Adrenal gland (tissue), 12 donors: ENCODE data around the gene KLHL14. TPM values are rescaled to one million over a fixed set of nuclear protein-coding genes. Genes with fewer than 3 reads are reported as not detected.

Experiments used
- DNase-seq, 7 donors: peaks; one replicate each; pipeline ENCODE4 v3.0.0-alpha.2; 2019 to 2020
- H3K27ac ChIP-seq, 5 donors: fragments of 200-600 bp; sonication (generic) in 4 of 5; 1 replicate in 3 of 5; 2 replicates in 2 of 5; pipeline versions ENCODE4 v1.5.1 to v1.8.0; 2016 to 2020; ENCODE audit warnings: mild to moderate bottlenecking in 1 of 5
- H3K27me3 ChIP-seq: fragments of 200-600 bp; 2 replicates; pipeline ENCODE4 v1.8.0; 2021
- H3K36me3 ChIP-seq, 2 donors: fragments of 200-600 bp; replicated peaks in 1 of 2; 1 replicate in 1 of 2; 2 replicates in 1 of 2; pipeline versions ENCODE4 v1.5.1 to v1.8.0; 2018 to 2022
- H3K4me1 ChIP-seq, 2 donors: fragments of 200-600 bp; replicated peaks in 1 of 2; 1 replicate in 1 of 2; 2 replicates in 1 of 2; pipeline versions ENCODE4 v1.5.1 to v1.8.0; 2018 to 2021
- H3K4me3 ChIP-seq, 4 donors: fragments of 200-600 bp; sonication (generic) in 3 of 4; one replicate each; pipeline ENCODE4 v1.5.1; 2016 to 2018
- H3K9me3 ChIP-seq, 3 donors: fragments of 200-600 bp; sonication (generic) in 1 of 3; replicated peaks in 1 of 3; 1 replicate in 2 of 3; 2 replicates in 1 of 3; pipeline versions ENCODE4 v1.5.1 to v1.8.0; 2016 to 2021
- POLR2A ChIP-seq, 2 donors: fragments of 450-650 bp; IDR thresholded peaks; one replicate each; pipeline ENCODE4 v1.6.1; 2017; ENCODE audit warnings: antibody characterized with exemption in 2 of 2, mild to moderate bottlenecking in 2 of 2, moderate library complexity in 1 of 2
- WGBS, 4 donors: extraction: QIAGEN DNeasy Blood & Tissue Kit in 2 of 4; methylation state at CpG; one replicate each; pipeline versions ENCODE4 v1.1.5 to v1.1.7; 2013 to 2017; 5-methylcytosine and 5-hydroxymethylcytosine counted together
- intact Hi-C, 2 donors: fragments of 100-400 bp; cut with DNase I; formaldehyde crosslinking; loops; one replicate each; pipeline versions ENCODE4 v1.14.1 to v1.15.0; 2022 to 2023
- polyA plus RNA-seq, 3 donors: library from polyadenylated mRNA; stranded (reverse); fragments of 200-250 nt in 2 of 3; fragments of 350-450 nt in 1 of 3; fragmentation: Illumina TruSeq in 1 of 3; extraction: RNeasy Lipid Tissue Mini Kit (QIAGEN cat#74804) in 1 of 3; gene quantifications; one replicate each; pipeline ENCODE4 v1.2.3, GENCODE V29; 2013 to 2014
- total RNA-seq, 9 donors: library from RNA; depleted of rRNA in 4 of 9; stranded (reverse); fragments of >200 nt in 4 of 9; fragments of 120-200 nt in 1 of 9; fragmentation: NEBNext Ultra II Directional in 1 of 9; extraction: Animal tissue kit (Norgen Biotek cat#: 25700) in 1 of 9; gene quantifications; one replicate each; pipeline versions ENCODE4 v1.1.0 to v1.2.4, GENCODE V29; 2013 to 2023
- TF ChIP-seq, protein P1 (sequence below), 6 experiments: fragments of 450-650 bp in 4 of 6; fragments of 200-600 bp in 2 of 6; sonication (generic) in 1 of 6; IDR thresholded peaks; 1 replicate in 5 of 6; 2 replicates in 1 of 6; pipeline versions ENCODE4 v1.5.1 to v1.8.0; 2016 to 2021; ENCODE audit warnings: antibody characterized with exemption in 6 of 6, mild to moderate bottlenecking in 2 of 6, moderate library complexity in 1 of 6
- donor health status: healthy with polysubstance abuse.
- donor health status: Bipolar disorder and iron deficiency.
- donor health status: DM: yes; HTN: yes; CAD: no.
- donor health status: DM: no; HTN: no; CAD: no.
- donor health status: DM: no; HTN: no; CAD: no.
- donor health status: DM: yes; HTN: yes; CAD: no.

KLHL14 gene
- total and polyA plus RNA-seq, 12 donors, result 0.10 to 4.5 (median 0.32) TPM; not detected in 3

DNA sequence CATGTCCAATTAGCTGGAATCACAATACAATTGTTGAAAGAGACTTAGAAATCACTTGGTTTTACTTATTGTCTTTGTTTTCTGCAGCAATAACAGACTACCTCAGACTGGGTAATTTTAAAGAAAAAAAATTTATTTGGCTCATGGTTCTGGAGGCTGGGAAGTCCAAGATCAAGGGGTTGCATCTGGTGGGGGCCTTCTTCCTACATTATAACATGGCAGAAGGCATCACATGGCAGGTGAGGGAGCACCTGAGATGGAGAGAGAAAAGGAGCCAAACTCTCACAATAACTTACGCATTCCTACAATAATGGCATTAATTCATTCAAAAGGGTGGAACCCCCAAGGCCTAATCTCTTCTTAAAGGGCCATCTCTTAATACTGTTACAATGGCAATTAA is 37.5 kb upstream of the KLHL14 start:
- Histone ChIP-seq H3K9me3 (no peaks in the 10 kb centered on the region), H3K27me3 (no peaks in the 10 kb centered on the region), H3K4me1 (no peaks in the 10 kb centered on the region), H3K27ac (no peak overlapping the region), H3K4me3 (no peak overlapping the region), H3K36me3 (no peaks in the 10 kb centered on the region)
- intact Hi-C loops, result no loop called here
- TF ChIP-seq, protein P1, sequence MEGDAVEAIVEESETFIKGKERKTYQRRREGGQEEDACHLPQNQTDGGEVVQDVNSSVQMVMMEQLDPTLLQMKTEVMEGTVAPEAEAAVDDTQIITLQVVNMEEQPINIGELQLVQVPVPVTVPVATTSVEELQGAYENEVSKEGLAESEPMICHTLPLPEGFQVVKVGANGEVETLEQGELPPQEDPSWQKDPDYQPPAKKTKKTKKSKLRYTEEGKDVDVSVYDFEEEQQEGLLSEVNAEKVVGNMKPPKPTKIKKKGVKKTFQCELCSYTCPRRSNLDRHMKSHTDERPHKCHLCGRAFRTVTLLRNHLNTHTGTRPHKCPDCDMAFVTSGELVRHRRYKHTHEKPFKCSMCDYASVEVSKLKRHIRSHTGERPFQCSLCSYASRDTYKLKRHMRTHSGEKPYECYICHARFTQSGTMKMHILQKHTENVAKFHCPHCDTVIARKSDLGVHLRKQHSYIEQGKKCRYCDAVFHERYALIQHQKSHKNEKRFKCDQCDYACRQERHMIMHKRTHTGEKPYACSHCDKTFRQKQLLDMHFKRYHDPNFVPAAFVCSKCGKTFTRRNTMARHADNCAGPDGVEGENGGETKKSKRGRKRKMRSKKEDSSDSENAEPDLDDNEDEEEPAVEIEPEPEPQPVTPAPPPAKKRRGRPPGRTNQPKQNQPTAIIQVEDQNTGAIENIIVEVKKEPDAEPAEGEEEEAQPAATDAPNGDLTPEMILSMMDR (IDR thresholded peaks at IDR 0.05), result no peak
- no peak for TF ChIP-seq POLR2A (IDR thresholded peaks at IDR 0.05)
- no peak for DNase-seq
- WGBS, 4 donors, result 82 to 91% (median 83%) methylated on average over 1 of the region's 1 CpG

DNA sequence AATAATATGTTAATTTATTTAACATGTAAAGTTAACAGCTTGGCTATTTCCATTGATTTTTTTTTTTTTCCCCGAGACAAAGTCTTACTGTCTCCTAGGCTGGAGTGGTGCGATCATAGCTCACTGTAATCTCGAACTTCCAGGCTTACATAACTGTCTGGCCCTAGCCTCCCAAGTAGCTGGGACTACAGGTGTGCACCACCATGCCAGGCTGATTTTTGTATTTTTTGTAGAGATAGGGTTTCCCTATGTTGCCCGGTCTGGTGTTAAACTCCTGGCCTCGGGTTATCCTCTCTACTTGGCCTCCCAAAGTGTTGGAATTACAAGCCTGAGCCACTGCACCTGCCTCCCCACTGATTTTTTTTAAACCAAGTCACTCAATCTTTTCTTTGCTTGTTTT is 32.5 kb upstream of the KLHL14 start:
- WGBS, 4 donors, result 71 to 77% (median 74%) methylated on average over 5 of the region's 5 CpGs
- Histone ChIP-seq H3K4me3 (no peak overlapping the region), H3K9me3 (no peaks in the 10 kb centered on the region), H3K4me1 (no peaks in the 10 kb centered on the region), H3K27ac (no peak overlapping the region), H3K27me3 (no peaks in the 10 kb centered on the region), H3K36me3 (no peaks in the 10 kb centered on the region)
- TF ChIP-seq POLR2A (IDR thresholded peaks at IDR 0.05), result no peak
- TF ChIP-seq, protein P1 (IDR thresholded peaks at IDR 0.05), result no peak
- no peak for DNase-seq
- intact Hi-C loops, result no loop called here

DNA sequence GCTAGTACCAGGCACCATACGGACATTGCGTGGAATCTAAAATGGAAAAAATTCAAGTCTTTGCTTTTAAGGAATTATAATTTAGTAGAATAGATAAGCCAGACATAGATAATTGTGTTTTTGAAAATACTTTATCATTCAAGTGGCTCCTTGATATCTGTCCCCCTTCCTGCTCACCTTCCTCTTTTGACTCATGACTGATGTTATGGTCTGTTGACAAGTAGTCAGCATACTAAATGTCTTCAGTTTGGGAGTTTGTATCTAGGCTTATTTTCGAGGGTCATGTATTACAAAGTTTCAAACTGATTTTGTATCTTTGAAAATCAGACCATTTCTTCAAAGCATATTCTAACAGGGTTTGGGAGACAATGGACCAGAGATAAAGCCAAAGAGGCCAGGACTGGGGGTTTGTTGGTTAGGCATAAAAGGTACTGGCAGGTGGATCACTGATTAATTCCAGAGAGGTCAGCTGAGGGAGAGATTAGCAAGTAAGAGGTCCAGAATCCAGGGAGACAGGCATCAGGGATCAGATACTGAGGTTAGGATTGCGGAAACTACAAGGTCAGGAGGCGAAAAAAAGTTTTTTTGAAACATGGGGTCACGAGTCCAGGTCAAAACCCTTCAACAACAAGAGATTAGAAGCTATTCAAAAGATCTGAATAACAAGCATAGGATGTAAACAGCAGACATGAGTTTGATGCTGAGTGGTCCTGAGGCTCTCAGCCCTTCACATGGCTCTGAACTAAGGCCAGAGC is 31.5 kb upstream of the KLHL14 start:
- DNase-seq, result no peak
- TF ChIP-seq POLR2A (IDR thresholded peaks at IDR 0.05), result no peak
- Histone ChIP-seq H3K4me1 (no peaks in the 10 kb centered on the region), H3K36me3 (no peaks in the 10 kb centered on the region), H3K27ac (no peak overlapping the region), H3K4me3 (no peak overlapping the region), H3K27me3 (no peaks in the 10 kb centered on the region), H3K9me3 (no peaks in the 10 kb centered on the region)
- 65 to 72% (median 69%) methylated on average over 6 of the region's 6 CpGs for WGBS, 4 donors
- intact Hi-C loops, result no loop called here

DNA sequence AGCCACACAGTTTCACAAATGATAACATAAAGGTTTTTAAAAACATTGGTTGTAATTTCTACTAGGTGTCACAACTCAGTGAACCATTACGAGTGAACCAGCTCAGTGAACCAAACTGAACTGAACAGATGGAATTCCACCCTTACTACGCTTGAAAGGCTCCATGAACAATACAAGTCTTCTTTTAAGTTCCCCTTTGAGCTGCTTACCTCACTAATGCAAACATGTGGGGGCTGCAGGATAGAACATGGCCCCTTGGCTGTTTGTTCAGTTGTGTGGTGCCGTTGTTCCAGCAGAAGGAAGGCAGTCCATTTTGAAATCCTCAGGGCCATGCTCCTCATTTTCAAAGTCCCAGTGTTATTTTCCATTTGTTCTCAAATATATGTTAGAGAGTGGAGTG is 30.7 kb upstream of the KLHL14 start:
- 53 to 58% (median 57%) methylated on average over 3 of the region's 3 CpGs for WGBS, 4 donors
- Histone ChIP-seq H3K4me3 (no peak overlapping the region), H3K27me3 (no peaks in the 10 kb centered on the region), H3K36me3 (no peaks in the 10 kb centered on the region), H3K9me3 (no peaks in the 10 kb centered on the region), H3K4me1 (no peaks in the 10 kb centered on the region), H3K27ac (no peak overlapping the region)
- intact Hi-C loops, result no loop called here
- DNase-seq, result no peak
- no peak for TF ChIP-seq POLR2A (IDR thresholded peaks at IDR 0.05)
- TF ChIP-seq, protein P1 (IDR thresholded peaks at IDR 0.05), result no peak
